HepG2 (cell line): Measurements from ENCODE around the gene ARHGEF10L. TPM values are rescaled to one million over a fixed set of nuclear protein-coding genes. Genes with fewer than 3 reads are reported as not detected.

Source experiments
- ARHGAP35 ChIP-seq: sonication (generic); formaldehyde crosslinking; IDR thresholded peaks from 2 replicates; pipeline ENCODE4 v1.9.0; 2022; ENCODE audit warnings: mild to moderate bottlenecking, inconsistent platforms, moderate library complexity, missing genetic modification reagents, borderline replicate concordance
- BHLHE40 ChIP-seq: IDR thresholded peaks from 2 replicates; pipeline ENCODE4 v1.6.1; 2011; ENCODE audit warnings: low read length, improper control_type of control experiment
- FLYWCH1 ChIP-seq: sonication (generic); formaldehyde crosslinking; IDR thresholded peaks from 2 replicates; pipeline ENCODE4 v1.8.1; 2023; ENCODE audit warnings: mild to moderate bottlenecking, missing genetic modification reagents
- HDAC2 ChIP-seq: sonication (generic); formaldehyde crosslinking; IDR thresholded peaks from 2 replicates; pipeline ENCODE4 v1.4.0; 2020; ENCODE audit warnings: missing genetic modification reagents
- IKZF1 ChIP-seq: fragments of 450-650 bp; IDR thresholded peaks from 2 replicates; pipeline ENCODE4 v1.7.1; 2016
- ISL2 ChIP-seq: sonication (generic); formaldehyde crosslinking; IDR thresholded peaks from 2 replicates; pipeline ENCODE4 v1.5.0; 2020; ENCODE audit warnings: missing genetic modification reagents
- JARID2 ChIP-seq: sonication (generic); formaldehyde crosslinking; IDR thresholded peaks from 2 replicates; pipeline ENCODE4 v1.8.1; 2023; ENCODE audit warnings: missing genetic modification reagents, inconsistent platforms; ENCODE audit not compliant: insufficient replicate concordance
- JUND ChIP-seq: sonication (generic); formaldehyde crosslinking; IDR thresholded peaks from 2 replicates; pipeline ENCODE4 v1.8.0; 2022; ENCODE audit warnings: mild to moderate bottlenecking, missing genetic modification reagents
- KLF6 ChIP-seq: IDR thresholded peaks from 2 replicates; pipeline ENCODE4 v1.8.0; 2016; ENCODE audit warnings: missing biosample characterization, missing genetic modification reagents
- MXI1 ChIP-seq: IDR thresholded peaks from 3 replicates; pipeline ENCODE4 v1.6.1; 2012; ENCODE audit warnings: low read depth, low read length, inconsistent platforms, borderline replicate concordance
- NR0B2 ChIP-seq: sonication (generic); formaldehyde crosslinking; IDR thresholded peaks from 2 replicates; pipeline ENCODE4 v1.4.0; 2020; ENCODE audit warnings: mild to moderate bottlenecking, missing genetic modification reagents
- POGZ ChIP-seq: sonication (generic); formaldehyde crosslinking; IDR thresholded peaks from 2 replicates; pipeline ENCODE4 v1.4.0; 2020; ENCODE audit warnings: mild to moderate bottlenecking, missing genetic modification reagents
- RFX3 ChIP-seq: IDR thresholded peaks from 2 replicates; pipeline ENCODE4 v1.6.1; 2016; ENCODE audit warnings: missing biosample characterization, missing genetic modification reagents
- RXRB ChIP-seq: IDR thresholded peaks from 2 replicates; pipeline ENCODE4 v1.6.1; 2016; ENCODE audit warnings: borderline replicate concordance, missing genetic modification reagents, missing compliant biosample characterization
- TBX2 ChIP-seq: sonication (generic); formaldehyde crosslinking; IDR thresholded peaks from 2 replicates; pipeline ENCODE4 v1.5.0; 2020; ENCODE audit warnings: missing genetic modification reagents, mild to moderate bottlenecking, borderline replicate concordance
- USF2 ChIP-seq, 2 experiments: sonication (generic) in 1 of 2; formaldehyde crosslinking in 1 of 2; IDR thresholded peaks; 2 replicates each; pipeline versions ENCODE4 v1.5.1 to v1.6.1; 2011 to 2020; ENCODE audit warnings: borderline replicate concordance in 1 of 2, low read depth in 1 of 2, low read length in 1 of 2, mild to moderate bottlenecking in 1 of 2, missing genetic modification reagents in 1 of 2, moderate library complexity in 1 of 2
- ZFP36L2 ChIP-seq: sonication (generic); formaldehyde crosslinking; IDR thresholded peaks from 2 replicates; pipeline ENCODE4 v1.4.0; 2020; ENCODE audit warnings: missing genetic modification reagents
- ZNF160 ChIP-seq: sonication (generic); formaldehyde crosslinking; IDR thresholded peaks from 2 replicates; pipeline ENCODE4 v1.8.0; 2022; ENCODE audit warnings: mild to moderate bottlenecking, inconsistent platforms, missing genetic modification reagents
- ZNF234 ChIP-seq: sonication (generic); formaldehyde crosslinking; conservative IDR thresholded peaks from 2 replicates; pipeline ENCODE4 v1.5.1; 2020; ENCODE audit warnings: mild to moderate bottlenecking, missing genetic modification reagents
- ZNF251 ChIP-seq: sonication (generic); formaldehyde crosslinking; IDR thresholded peaks from 2 replicates; pipeline ENCODE4 v1.9.0; 2021; ENCODE audit warnings: mild to moderate bottlenecking, missing genetic modification reagents
- ZNF280D ChIP-seq: sonication (generic); formaldehyde crosslinking; IDR thresholded peaks from 2 replicates; pipeline ENCODE4 v1.5.1; 2020; ENCODE audit warnings: mild to moderate bottlenecking, missing genetic modification reagents
- ZNF296 ChIP-seq: sonication (generic); formaldehyde crosslinking; conservative IDR thresholded peaks from 2 replicates; pipeline ENCODE4 v1.5.0; 2020; ENCODE audit warnings: mild to moderate bottlenecking, missing genetic modification reagents
- ZNF354B ChIP-seq: sonication (generic); formaldehyde crosslinking; IDR thresholded peaks from 2 replicates; pipeline ENCODE4 v1.8.0; 2022; ENCODE audit warnings: mild to moderate bottlenecking, missing genetic modification reagents
- ZNF432 ChIP-seq: sonication (generic); formaldehyde crosslinking; IDR thresholded peaks from 2 replicates; pipeline ENCODE4 v1.5.0; 2020; ENCODE audit warnings: missing genetic modification reagents, mild to moderate bottlenecking, borderline replicate concordance
- ZNF44 ChIP-seq: sonication (generic); formaldehyde crosslinking; IDR thresholded peaks from 2 replicates; pipeline ENCODE4 v1.5.1; 2020; ENCODE audit warnings: mild to moderate bottlenecking, missing genetic modification reagents
- polyA plus RNA-seq, 8 experiments: library from polyadenylated mRNA; depleted of rRNA in 3 of 8; stranded (reverse) in 7 of 8; unstranded in 1 of 8; fragments of >200 nt; fragmentation: Illumina TruSeq in 4 of 8; extraction: Trizol in 4 of 8; gene quantifications; 2 replicates each; pipeline versions ENCODE4 v1.2.1 to v1.2.3, GENCODE V29; 2011 to 2016; ENCODE audit warnings: low read depth in 4 of 8, missing spikeins in 1 of 8, mixed read lengths in 1 of 8; ENCODE audit not compliant: insufficient read depth in 1 of 8
- total RNA-seq, 5 experiments: library from RNA; depleted of rRNA; stranded (reverse); fragments of >200 nt; fragmentation: Illumina TruSeq; extraction: Trizol; gene quantifications; 2 replicates each; pipeline ENCODE4 v1.2.3, GENCODE V29; 2016; ENCODE audit warnings: low read depth in 1 of 5

The ARHGEF10L gene
- total and polyA plus RNA-seq, 2 of the 13 experiments (the other 11 are each of a cell fraction or from before 2014, with no cell fraction given): 46.5 to 78.3 TPM

- TF ChIP-seq ZNF280D: peak; percentile 20; the same call in 1 of the 2 replicates
- TF ChIP-seq MXI1: peak; percentile 51; the same call in 1 of the 3 replicates
- TF ChIP-seq RFX3 (CRISPR knock-in tag): no peak
- peak; percentile 65 for TF ChIP-seq ISL2 (CRISPR knock-in tag)
- TF ChIP-seq ZNF354B: no peak
- peak; percentile 71 for TF ChIP-seq RXRB (CRISPR knock-in tag)
- TF ChIP-seq ZNF234 (CRISPR knock-in tag): no peak
- no peak for TF ChIP-seq FLYWCH1
- TF ChIP-seq USF2 (IDR thresholded peaks at IDR 0.05; ENCODE audit: low read depth, low read length): no peak
- no peak for TF ChIP-seq USF2 (CRISPR knock-in tag; IDR thresholded peaks at IDR 0.05; ENCODE audit: borderline replicate concordance)
- TF ChIP-seq ZNF296 (CRISPR knock-in tag): no peak
- no peak for TF ChIP-seq POGZ (CRISPR knock-in tag)
- TF ChIP-seq JUND (CRISPR knock-in tag): peak; percentile 37; the same call in 1 of the 2 replicates
- TF ChIP-seq NR0B2: no peak
- no peak for TF ChIP-seq ARHGAP35 (CRISPR knock-in tag)
- no peak for TF ChIP-seq JARID2 (CRISPR knock-in tag)
- no peak for TF ChIP-seq ZNF432 (CRISPR knock-in tag)
- no peak for TF ChIP-seq BHLHE40
- no peak for TF ChIP-seq IKZF1
- peak; percentile 91 for TF ChIP-seq HDAC2
- TF ChIP-seq ZNF44: no peak
- TF ChIP-seq KLF6 (CRISPR knock-in tag): no peak
- no peak for TF ChIP-seq ZNF160
- no peak for TF ChIP-seq ZFP36L2
- TF ChIP-seq TBX2: peak; percentile 72; the same call in 1 of the 2 replicates
- TF ChIP-seq ZNF251 (CRISPR knock-in tag): no peak
These were observed 42.1 kb downstream of the ARHGEF10L start (continued) for GRCh38 chr1:17581389-17582123.
